T-cell (primary cell): ENCODE results near the gene CBL. TPM values are rescaled to one million over a fixed set of nuclear protein-coding genes. Genes with fewer than 3 reads are reported as not detected.

Experiments used
- ATAC-seq, 4 experiments: fragments of 200-7000 bp in 3 of 4; fragments of 150-1000 bp in 1 of 4; cut with Tn5 transposase; replicated peaks in 1 of 4; 1 replicate in 3 of 4; 2 replicates in 1 of 4; pipeline ENCODE4 v1.10.0; 2021; ENCODE audit warnings: moderate library complexity in 3 of 4, mild to moderate bottlenecking in 2 of 4, moderate number of reproducible peaks in 1 of 4
- CTCF ChIA-PET, 2 donors: fragments of 300-600 bp; sonication (Branson Sonifier 250); formaldehyde crosslinking; loops; one replicate each; lab custom pipeline; 2022; ENCODE audit warnings: antibody characterized with exemption in 2 of 2; lab: Charles Lee
- POLR2A ChIA-PET, 2 donors: fragments of 300-600 bp; sonication (Branson Sonifier 250); formaldehyde crosslinking; loops; one replicate each; lab custom pipeline; 2022; ENCODE audit warnings: antibody characterized with exemption in 2 of 2; lab: Charles Lee
- DNase-seq, 35 experiments: peaks; one replicate each; pipeline versions ENCODE4 v3.0.0 to v3.0.0-alpha.2; 2013 to 2023
- H3K27ac ChIP-seq: one replicate; pipeline ENCODE4 v1.5.1; 2013; ENCODE audit warnings: low read length
- H3K27me3 ChIP-seq, 2 experiments: replicated peaks in 1 of 2; 1 replicate in 1 of 2; 2 replicates in 1 of 2; pipeline versions ENCODE4 v1.6.1 to v1.7.0; 2013; ENCODE audit warnings: low read length in 1 of 2, mixed read lengths in 1 of 2; ENCODE audit not compliant: control insufficient read depth in 2 of 2, insufficient read depth in 2 of 2; ENCODE audit errors: extremely low read depth in 1 of 2
- H3K36me3 ChIP-seq, 2 donors: 1 replicate in 1 of 2; 2 replicates in 1 of 2; pipeline versions ENCODE4 v1.6.1 to v1.7.0; 2013; ENCODE audit warnings: low read length in 1 of 2; ENCODE audit not compliant: control insufficient read depth in 2 of 2, insufficient read depth in 1 of 2; ENCODE audit errors: extremely low read depth in 1 of 2
- H3K4me1 ChIP-seq, 2 experiments: 1 replicate in 1 of 2; 2 replicates in 1 of 2; pipeline versions ENCODE4 v1.6.1 to v1.7.0; 2013; ENCODE audit warnings: low read length in 2 of 2, mixed read lengths in 1 of 2; ENCODE audit not compliant: insufficient read depth in 2 of 2, control insufficient read depth in 1 of 2; ENCODE audit errors: extremely low read depth in 1 of 2
- H3K4me3 ChIP-seq, 2 donors: 1 replicate in 1 of 2; 2 replicates in 1 of 2; pipeline versions ENCODE4 v1.5.1 to v1.7.0; 2013; ENCODE audit warnings: mild to moderate bottlenecking in 2 of 2, low read length in 1 of 2, moderate library complexity in 1 of 2; ENCODE audit not compliant: control insufficient read depth in 1 of 2; ENCODE audit errors: extremely low read depth in 1 of 2
- H3K9me3 ChIP-seq: 2 replicates; pipeline ENCODE4 v1.7.0; 2013
- H3K27ac Mint-ChIP-seq, 2 donors: one replicate each; pipeline ENCODE4 v1.8.0; 2020 to 2021; ENCODE audit warnings: mild to moderate bottlenecking in 2 of 2, mixed read lengths in 2 of 2
- H3K27me3 Mint-ChIP-seq, 2 donors: one replicate each; pipeline ENCODE4 v1.8.0; 2021 to 2022; ENCODE audit warnings: mixed read lengths in 2 of 2
- H3K36me3 Mint-ChIP-seq: one replicate; pipeline ENCODE4 v1.8.0; 2021; ENCODE audit warnings: mixed read lengths
- H3K4me1 Mint-ChIP-seq, 3 donors: one replicate each; pipeline ENCODE4 v1.8.0; 2020 to 2022; ENCODE audit warnings: mixed read lengths in 3 of 3, mild to moderate bottlenecking in 1 of 3
- H3K4me3 Mint-ChIP-seq, 3 donors: one replicate each; pipeline ENCODE4 v1.8.0; 2020 to 2022; ENCODE audit warnings: mild to moderate bottlenecking in 3 of 3, mixed read lengths in 3 of 3, moderate library complexity in 3 of 3
- H3K9me3 Mint-ChIP-seq, 3 donors: one replicate each; pipeline ENCODE4 v1.8.0; 2020 to 2022; ENCODE audit warnings: mixed read lengths in 3 of 3
- WGBS: methylation state at CpG from one replicate; pipeline ENCODE4 v1.1.5; 2013; ENCODE audit warnings: missing lambda C conversion rate; ENCODE audit not compliant: insufficient coverage; 5-methylcytosine and 5-hydroxymethylcytosine counted together
- total RNA-seq, 35 experiments: library from RNA in 6 of 35; stranded (reverse) in 6 of 35; fragments of 120-200 nt in 1 of 35; gene quantifications; one replicate each; pipeline versions ENCODE4 v1.2.1 to v1.2.4 and lab custom pipeline; 2013 to 2026

The CBL gene
- total RNA-seq, 5 donors from 2014 or later (not counting 1 experiment from before 2014, with no cell fraction given): 40.9 to 42.2 (median 41.1) TPM

- ATAC-seq: peak; percentile 72 to 79 (median 73)
- POLR2A ChIA-PET: interaction anchor here in 1 of 2 donors (0.6 to 0.7 kb wide), 2 partner anchors 13 to 220 kb away, joined by 3 to 4 read pairs; no protein-coding TSS in a partner anchor
- H3K36me3 Mint-ChIP-seq: no peaks in the 10 kb centered on the region
- peaks cover 22 to 41% (median 23%) of the 10 kb centered on the region in 3 donors for H3K4me1 Mint-ChIP-seq
- 8% methylated on average over 20 of the region's 29 CpGs for WGBS
- H3K27me3 ChIP-seq: peaks cover 2 to 69% of the 10 kb centered on the region in 2 experiments
- no peaks in the 10 kb centered on the region for H3K9me3 ChIP-seq
- no peak overlapping the region for H3K27ac Mint-ChIP-seq
- H3K4me1 ChIP-seq: peaks cover 10 to 57% of the 10 kb centered on the region in 2 experiments
- CTCF ChIA-PET: interaction anchor here (1.0 to 1.2 kb wide), 3 partner anchors 9 to 41 kb away, joined by 3 to 6 read pairs (median 4); no protein-coding TSS in a partner anchor
- H3K27ac ChIP-seq: no peak overlapping the region
- peaks cover 0 to 5% of the 10 kb centered on the region in 2 donors for H3K36me3 ChIP-seq
- H3K4me3 Mint-ChIP-seq: peak overlapping the region; percentile 64 to 80 (median 70)
- H3K9me3 Mint-ChIP-seq: no peaks in the 10 kb centered on the region
- peak overlapping the region; percentile 37 to 60 for H3K4me3 ChIP-seq
- peak in 27 of 35 experiments; percentile 28 to 65 (median 51) for DNase-seq
- H3K27me3 Mint-ChIP-seq: peaks cover 5 to 28% of the 10 kb centered on the region in 2 donors
These were observed 109.2 kb downstream of the CBL start for GRCh38 chr11:119315131-119316015.

DNA sequence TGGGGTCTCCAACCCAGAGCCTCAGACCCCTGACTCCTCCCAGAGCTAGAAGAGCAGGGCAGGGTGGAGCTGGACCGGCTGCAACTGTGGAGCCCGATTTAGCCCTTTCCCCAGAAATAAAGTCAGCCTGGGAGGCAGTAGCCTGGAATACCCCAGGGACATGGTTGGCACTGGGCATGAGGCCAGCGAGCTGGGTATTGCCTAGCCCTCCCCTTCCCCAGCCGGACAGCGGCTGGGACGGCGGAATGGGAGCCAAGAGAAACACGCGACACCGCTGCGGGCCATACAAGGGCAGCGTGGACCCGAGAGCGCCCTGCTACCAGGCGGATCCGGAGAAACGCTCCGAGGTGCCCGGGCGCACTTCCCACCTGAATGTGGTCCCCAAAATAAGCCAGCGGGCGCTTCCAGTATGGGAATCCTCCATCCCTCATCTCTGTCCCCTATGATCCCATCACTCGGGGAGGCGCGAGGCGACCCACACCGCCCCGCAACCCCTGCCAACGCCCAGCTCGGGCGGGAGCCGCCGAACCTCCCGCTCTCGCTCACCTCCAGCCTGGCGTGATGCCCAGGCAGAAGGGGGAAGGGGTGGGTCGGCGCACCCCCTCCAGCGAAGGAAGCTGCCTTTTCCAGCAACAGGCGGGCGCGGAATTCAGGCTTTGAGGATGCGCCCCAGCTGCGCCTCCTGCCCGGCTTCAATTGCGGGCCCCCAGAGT, 110.0 kb downstream of the CBL start:
- Mint-ChIP-seq H3K27me3 (peaks cover 5 to 28% of the 10 kb centered on the region in 2 donors), H3K4me1 (peaks cover 22 to 42% (median 23%) of the 10 kb centered on the region in 3 donors), H3K36me3 (no peaks in the 10 kb centered on the region), H3K27ac (no peak overlapping the region), H3K9me3 (no peaks in the 10 kb centered on the region), H3K4me3 (peak overlapping the region; percentile 64 to 80 (median 70))
- H3K27me3 ChIP-seq: peaks cover 2 to 72% of the 10 kb centered on the region in 2 experiments
- H3K4me3 ChIP-seq: peak overlapping the region; percentile 37 to 60
- H3K4me1 ChIP-seq: peaks cover 10 to 63% of the 10 kb centered on the region in 2 experiments
- POLR2A ChIA-PET: no interaction called here
- no peaks in the 10 kb centered on the region for H3K36me3 ChIP-seq
- H3K9me3 ChIP-seq: no peaks in the 10 kb centered on the region
- no peak overlapping the region for H3K27ac ChIP-seq
- DNase-seq (peak in 1 of 35 experiments; percentile 27), ATAC-seq (no peak)
- CTCF ChIA-PET: interaction anchor here in 1 of 2 donors (1.0 kb wide), 1 partner anchor 10 kb away, joined by 6 read pairs; no protein-coding TSS in a partner anchor
- 2% methylated on average over 40 of the region's 46 CpGs for WGBS

DNA sequence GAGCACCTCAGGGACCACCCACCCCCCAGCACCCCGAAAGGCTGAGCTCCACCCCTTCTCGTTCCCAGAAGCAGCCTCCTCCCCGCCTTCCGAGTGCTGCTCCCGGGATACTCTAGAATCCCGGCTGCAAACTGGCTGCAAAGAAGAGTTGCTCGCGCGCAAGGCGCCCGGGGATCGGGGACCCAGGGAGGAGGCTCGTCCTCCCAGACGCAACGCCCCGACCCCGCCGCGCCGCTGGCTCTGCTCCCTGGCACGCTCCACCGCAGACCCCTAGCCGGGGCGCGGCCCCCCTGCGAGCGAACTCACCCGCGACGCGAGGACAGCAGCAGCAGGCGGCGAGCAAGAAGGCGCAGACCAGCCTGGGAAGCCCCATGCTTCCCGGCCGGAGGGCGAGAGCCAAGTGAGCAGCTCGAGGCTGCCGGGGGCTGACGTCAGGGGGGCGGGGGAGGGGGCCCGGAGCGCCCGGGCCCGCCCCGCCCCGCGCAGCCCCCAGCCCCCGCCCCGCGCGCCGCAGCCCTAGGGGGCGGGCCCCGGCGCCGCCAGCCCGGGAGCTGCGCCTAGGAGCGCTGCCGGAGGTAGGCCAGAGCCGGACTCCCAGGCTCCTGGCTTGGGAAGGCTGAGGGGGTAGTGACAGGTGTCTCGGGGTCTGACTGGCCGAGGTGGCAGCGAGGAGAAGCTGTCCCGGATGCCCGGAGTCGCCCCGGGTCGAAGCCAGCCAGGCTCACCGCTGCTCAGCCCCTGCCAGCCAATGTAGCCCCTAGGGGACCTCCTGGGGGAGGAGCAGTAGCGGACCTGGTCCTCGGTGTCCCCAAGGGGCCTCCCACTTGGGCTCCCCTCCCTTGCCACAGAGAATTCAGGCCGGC, 110.8 kb downstream of the CBL start, which contains the start of gene MCAM:
TSS of gene MCAM (minus strand) at position 402 of the 863 bp plus-strand sequence. CDS start at position 373, 29 bp downstream.
- Mint-ChIP-seq H3K27ac (no peak within 1 kb of the TSS), H3K4me3 (peak within 1 kb of the TSS; percentile 47 to 80 (median 70)), H3K36me3 (no peaks in the 10 kb centered on the region), H3K4me1 (peaks cover 23 to 48% (median 26%) of the 10 kb centered on the region in 3 donors), H3K9me3 (no peaks in the 10 kb centered on the region), H3K27me3 (peaks cover 5 to 28% of the 10 kb centered on the region in 2 donors)
- Histone ChIP-seq H3K4me3 (peak within 1 kb of the TSS; percentile 37 to 60), H3K4me1 (peaks cover 12 to 70% of the 10 kb centered on the region in 2 experiments), H3K27ac (no peak within 1 kb of the TSS), H3K36me3 (no peaks in the 10 kb centered on the region), H3K27me3 (peaks cover 2 to 74% of the 10 kb centered on the region in 2 experiments), H3K9me3 (no peaks in the 10 kb centered on the region)
- CTCF ChIA-PET: no interaction called here
- ATAC-seq (peak in 1 of 4 experiments; percentile 5), DNase-seq (peak in 1 of 35 experiments; percentile 46)
- POLR2A ChIA-PET: interaction anchor here in 1 of 2 donors (0.5 kb wide), 1 partner anchor 11 kb away, joined by 3 read pairs; no protein-coding TSS in a partner anchor
- WGBS: 7% methylated on average over 64 of the region's 74 CpGs

- H3K27me3 Mint-ChIP-seq: peaks cover 5 to 28% of the 10 kb centered on the region in 2 donors
- no peaks in the 10 kb centered on the region for H3K9me3 Mint-ChIP-seq
- DNase-seq (no peak), ATAC-seq (no peak)
- Histone ChIP-seq H3K9me3 (no peaks in the 10 kb centered on the region), H3K36me3 (no peaks in the 10 kb centered on the region), H3K27ac (no peak overlapping the region), H3K4me3 (no peak overlapping the region), H3K4me1 (peaks cover 12 to 70% of the 10 kb centered on the region in 2 experiments), H3K27me3 (peaks cover 2 to 66% of the 10 kb centered on the region in 2 experiments)
- no peak overlapping the region for H3K4me3 Mint-ChIP-seq
- CTCF ChIA-PET: interaction anchor here in 1 of 2 donors (1.0 kb wide), 1 partner anchor 9 kb away, joined by 3 read pairs; no protein-coding TSS in a partner anchor
- POLR2A ChIA-PET: no interaction called here
- 93% methylated on average over 6 of the region's 14 CpGs for WGBS
- H3K4me1 Mint-ChIP-seq: peaks cover 29 to 52% (median 30%) of the 10 kb centered on the region in 3 donors
- no peaks in the 10 kb centered on the region for H3K36me3 Mint-ChIP-seq
- H3K27ac Mint-ChIP-seq: no peak overlapping the region
These were observed 111.6 kb downstream of the CBL start for GRCh38 chr11:119317592-119318239.
